GM12891 (cell line): ENCODE results near the gene DAPL1.

ENCODE experiments used
- PAX5 ChIP-seq: IDR thresholded peaks from 2 replicates; pipeline ENCODE4 v1.6.1; 2011; ENCODE audit warnings: low read length, moderate library complexity, mild to moderate bottlenecking; ENCODE audit not compliant: insufficient read depth, severe bottlenecking
- POLR2A ChIP-seq: IDR thresholded peaks from 2 replicates; pipeline ENCODE4 v1.6.1; 2011; ENCODE audit warnings: low read depth, low read length, control low read depth
- POLR2AphosphoS5 ChIP-seq: IDR thresholded peaks from 2 replicates; pipeline ENCODE4 v1.6.1; 2011; ENCODE audit warnings: low read depth, low read length, control low read depth
- POU2F2 ChIP-seq: IDR thresholded peaks from 2 replicates; pipeline ENCODE4 v1.6.1; 2011; ENCODE audit warnings: low read depth, mild to moderate bottlenecking, control low read depth, low read length, moderate library complexity
- SPI1 ChIP-seq: IDR thresholded peaks from 2 replicates; pipeline ENCODE4 v1.6.1; 2011; ENCODE audit warnings: low read depth, low read length, control low read depth
- TAF1 ChIP-seq: IDR thresholded peaks from 2 replicates; pipeline ENCODE4 v1.6.1; 2011; ENCODE audit warnings: low read depth, low read length, control low read depth

GRCh38 chr2:158815658-158816057 is 20.5 kb downstream of the DAPL1 start:
- TF ChIP-seq POLR2A (no peak), TAF1 (no peak), POLR2AphosphoS5 (no peak), POU2F2 (no peak), SPI1 (no peak), PAX5 (no peak)
